Stimulated activated CD8-positive, alpha-beta memory T cell treated with anti-CD3 and anti-CD28 coated beads, Interleukin-4, amount 100 ng/mL, for 24 hours (primary cell): ENCODE data around the gene TNS4.
A peak's percentile ranks its signal among the peaks of the same experiment; 100 is the strongest.

Experiments used
- DNase-seq: peaks from one replicate; pipeline ENCODE4 v3.0.0-alpha.2; 2020; ENCODE audit warnings: low read depth

The TNS4 gene

GRCh38 chr17:40535438-40535837 is 34.0 kb upstream of the TNS4 start:
- no peak for DNase-seq

GRCh38 chr17:40534371-40535189 is 33.2 kb upstream of the TNS4 start:
- DNase-seq: no peak

DNA sequence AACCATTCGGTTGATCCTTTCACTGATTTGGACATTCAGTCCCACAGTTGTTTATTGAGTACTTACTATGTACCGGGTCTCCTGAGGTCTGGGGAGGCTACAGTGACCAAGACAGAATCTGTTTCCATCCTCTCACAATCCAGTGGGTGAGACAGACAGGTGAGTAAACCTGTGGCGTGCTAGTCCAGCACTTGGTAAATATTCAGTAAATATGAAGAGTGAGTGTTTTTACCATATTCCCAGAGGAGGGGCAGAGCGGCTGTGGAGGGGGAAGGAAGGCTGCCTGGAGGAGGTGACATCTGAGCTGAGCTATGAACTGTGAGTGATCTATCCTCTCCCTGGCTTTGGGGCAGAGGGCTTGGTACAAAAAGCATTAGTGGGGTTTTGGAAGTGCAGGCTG is 32.5 kb upstream of the TNS4 start:
- no peak for DNase-seq

- no peak for DNase-seq
Measured at GRCh38 chr17:40532520-40533253, 31.3 kb upstream of the TNS4 start.

DNA sequence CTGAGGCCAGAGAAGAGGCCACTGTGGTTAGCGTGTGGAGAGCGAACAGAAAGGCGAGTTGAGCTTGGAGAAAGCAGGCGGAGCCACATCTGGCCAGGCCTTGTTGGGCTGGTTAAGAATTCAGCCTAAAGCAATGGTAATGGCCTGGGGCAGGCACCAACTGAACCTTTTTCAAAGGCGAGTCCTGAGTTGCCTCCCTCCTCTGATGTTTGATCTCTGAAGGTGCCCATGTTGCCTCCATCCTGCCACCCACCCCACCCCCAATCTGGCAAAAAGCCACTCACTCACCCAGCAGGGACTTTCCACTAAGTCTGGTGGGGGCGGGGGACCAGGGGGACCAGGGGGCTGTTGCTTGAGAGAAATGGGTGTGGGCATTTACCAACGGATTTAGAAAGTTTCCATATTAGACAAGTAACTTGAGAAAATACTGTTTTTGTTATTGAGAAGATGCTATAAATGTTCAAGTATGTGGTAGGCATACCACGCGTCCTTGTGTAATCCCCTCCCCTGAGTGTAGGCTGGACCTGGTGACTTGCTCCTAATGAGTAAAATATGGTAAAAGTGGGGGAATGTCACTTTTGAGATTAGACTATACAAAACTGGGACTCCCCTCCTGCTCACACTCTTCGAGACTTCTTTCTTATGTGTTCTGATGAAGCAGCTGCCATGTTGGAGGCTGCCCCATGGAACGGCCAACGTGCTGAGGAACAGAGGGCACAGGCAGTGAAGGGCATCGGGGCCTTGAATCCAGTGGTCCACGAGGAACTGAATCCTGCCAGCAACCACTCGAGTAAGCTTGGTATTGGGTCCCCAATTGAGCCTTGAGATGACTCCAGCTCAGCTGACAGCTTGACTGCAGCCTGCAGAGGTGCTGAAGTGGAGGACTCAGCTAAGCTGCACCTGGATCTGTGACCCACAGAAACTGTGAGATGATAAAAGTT is 29.9 kb upstream of the TNS4 start:
- peak; percentile 71 for DNase-seq

- DNase-seq: no peak
Measured at GRCh38 chr17:40530531-40530994, 29.1 kb upstream of the TNS4 start.

DNA sequence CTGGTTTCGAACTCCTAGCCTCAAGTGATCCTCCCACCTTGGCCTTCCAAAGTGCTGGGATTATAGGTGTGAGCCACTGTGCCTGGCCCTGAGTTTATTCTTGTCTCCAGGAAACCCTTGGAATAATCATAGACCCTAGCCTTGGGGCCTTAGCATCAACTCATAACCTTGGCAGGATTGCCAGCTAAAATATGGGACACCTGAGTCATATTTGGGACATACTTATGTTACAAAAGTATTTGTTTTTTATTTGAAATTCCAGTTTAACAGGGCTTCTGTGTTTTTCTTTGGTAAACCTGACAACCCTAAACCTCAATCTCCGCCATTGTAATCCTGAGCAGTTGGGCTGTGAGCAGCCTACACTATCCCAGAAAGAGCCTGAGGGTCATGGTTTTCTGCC is 28.6 kb upstream of the TNS4 start:
- no peak for DNase-seq

GRCh38 chr17:40528692-40529417 is 27.4 kb upstream of the TNS4 start:
- no peak for DNase-seq

DNA sequence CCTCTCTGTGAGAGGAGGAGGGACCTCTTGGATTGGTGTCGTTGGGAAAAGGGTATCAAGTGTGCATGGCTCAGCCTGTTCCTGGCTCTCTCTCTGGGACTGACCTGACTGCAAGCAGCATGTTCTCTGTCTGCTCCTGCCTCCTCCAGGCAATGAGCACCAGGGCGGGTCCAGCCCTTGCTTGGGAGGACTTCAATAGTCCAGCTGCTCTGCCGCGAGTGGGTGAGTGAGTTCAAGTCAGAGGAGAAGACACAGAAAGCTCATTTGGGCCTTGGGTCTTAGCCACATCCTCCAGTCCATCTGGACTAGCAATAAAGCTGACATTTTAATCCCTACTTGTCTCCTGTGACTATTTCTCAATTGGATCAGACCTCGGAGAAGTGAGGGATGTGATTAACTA is 25.2 kb upstream of the TNS4 start:
- DNase-seq: no peak

- DNase-seq: no peak
Measured at GRCh38 chr17:40525294-40525693, 23.9 kb upstream of the TNS4 start.

- no peak for DNase-seq
Measured at GRCh38 chr17:40524243-40524965, 23.0 kb upstream of the TNS4 start.

- no peak for DNase-seq
Measured at GRCh38 chr17:40522961-40523310, 21.5 kb upstream of the TNS4 start.

GRCh38 chr17:40522250-40522960 is 21.0 kb upstream of the TNS4 start:
- DNase-seq: no peak

DNA sequence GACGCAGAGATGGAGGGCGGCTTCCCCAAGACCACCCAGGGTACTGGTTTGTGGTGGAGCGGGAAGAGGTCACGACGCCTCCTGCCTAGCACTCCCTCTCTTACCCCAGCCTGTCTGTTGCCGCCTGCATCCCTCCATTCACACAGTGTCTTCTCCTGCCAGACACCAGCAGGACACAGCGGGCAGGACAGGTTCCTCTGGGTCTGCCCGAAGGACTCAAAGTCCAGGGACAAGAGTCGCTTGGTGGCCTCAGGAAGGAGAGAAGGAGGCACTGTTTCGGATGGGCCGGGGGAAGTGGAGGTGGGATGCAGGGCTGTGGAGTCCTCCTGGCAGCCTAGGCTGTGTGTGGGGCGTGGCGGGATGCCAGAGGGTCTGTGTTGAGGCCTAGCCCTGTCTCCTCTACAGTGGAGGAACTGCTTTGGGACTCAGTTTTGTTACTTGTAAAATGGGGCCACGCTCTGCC is 19.6 kb upstream of the TNS4 start:
- no peak for DNase-seq

- DNase-seq: no peak
Measured at GRCh38 chr17:40519089-40519775, 17.8 kb upstream of the TNS4 start.

DNA sequence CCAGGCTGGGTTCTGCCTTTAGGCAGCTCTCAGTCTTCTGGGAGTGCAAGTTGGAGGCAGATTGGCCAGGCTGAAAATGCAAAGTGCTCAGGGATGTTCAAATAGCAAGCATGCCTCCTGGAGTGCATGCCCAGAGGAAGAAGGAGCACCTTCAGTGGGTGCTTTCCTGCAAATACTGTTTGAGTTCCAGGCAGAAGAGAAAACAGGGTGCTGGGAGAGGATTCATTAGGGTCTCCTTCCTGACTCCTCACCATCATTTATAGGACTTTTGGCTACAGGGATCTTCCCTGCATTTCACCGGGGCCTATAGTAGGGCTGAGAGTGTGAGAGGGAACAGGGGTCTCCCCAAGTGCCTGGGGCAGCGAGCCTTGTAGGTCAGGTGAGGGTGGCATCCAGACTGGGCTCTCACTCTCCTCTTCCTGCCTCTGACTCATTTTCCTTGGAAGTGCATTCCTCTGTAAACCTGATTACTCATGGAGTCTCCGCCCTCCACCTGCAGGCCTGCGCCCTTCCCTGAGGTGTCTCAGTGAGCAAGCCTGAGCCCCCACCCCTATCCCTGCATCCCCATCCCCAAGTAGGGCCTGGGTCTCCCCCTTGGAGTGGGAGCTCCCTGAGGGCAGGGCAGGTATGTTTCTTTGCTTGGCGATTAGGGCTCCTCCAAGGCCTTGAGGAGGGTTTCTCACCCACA is 17.1 kb upstream of the TNS4 start:
- no peak for DNase-seq

GRCh38 chr17:40517981-40518380 is 16.6 kb upstream of the TNS4 start:
- no peak for DNase-seq

DNA sequence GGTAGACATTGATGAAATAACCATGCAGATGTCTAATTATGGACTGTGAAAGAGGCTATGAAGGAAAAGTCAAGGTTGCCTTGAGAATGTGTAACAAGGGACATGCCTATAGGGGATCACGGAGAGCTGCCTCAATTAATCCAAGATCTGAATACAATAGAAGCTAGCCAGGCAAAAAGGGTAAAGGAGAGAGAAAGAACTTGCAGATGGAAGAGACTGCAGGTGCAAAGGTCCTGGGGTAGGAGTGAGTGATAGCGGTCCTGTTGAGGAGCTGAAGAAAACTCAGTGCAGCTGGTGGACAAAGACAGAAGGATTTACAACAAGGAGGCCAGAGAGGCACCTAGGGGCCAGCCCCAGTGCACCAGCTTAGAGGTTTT is 15.9 kb upstream of the TNS4 start:
- DNase-seq: no peak
